Measurements from ENCODE around the gene CNN1. TPM values are rescaled to one million over a fixed set of nuclear protein-coding genes. Genes with fewer than 3 reads are reported as not detected.

The CNN1 gene
- total and polyA plus RNA-seq, 2 of the 13 experiments (the other 11 are each of a cell fraction or from before 2014, with no cell fraction given) = 0.70 to 1.1 TPM

DNA sequence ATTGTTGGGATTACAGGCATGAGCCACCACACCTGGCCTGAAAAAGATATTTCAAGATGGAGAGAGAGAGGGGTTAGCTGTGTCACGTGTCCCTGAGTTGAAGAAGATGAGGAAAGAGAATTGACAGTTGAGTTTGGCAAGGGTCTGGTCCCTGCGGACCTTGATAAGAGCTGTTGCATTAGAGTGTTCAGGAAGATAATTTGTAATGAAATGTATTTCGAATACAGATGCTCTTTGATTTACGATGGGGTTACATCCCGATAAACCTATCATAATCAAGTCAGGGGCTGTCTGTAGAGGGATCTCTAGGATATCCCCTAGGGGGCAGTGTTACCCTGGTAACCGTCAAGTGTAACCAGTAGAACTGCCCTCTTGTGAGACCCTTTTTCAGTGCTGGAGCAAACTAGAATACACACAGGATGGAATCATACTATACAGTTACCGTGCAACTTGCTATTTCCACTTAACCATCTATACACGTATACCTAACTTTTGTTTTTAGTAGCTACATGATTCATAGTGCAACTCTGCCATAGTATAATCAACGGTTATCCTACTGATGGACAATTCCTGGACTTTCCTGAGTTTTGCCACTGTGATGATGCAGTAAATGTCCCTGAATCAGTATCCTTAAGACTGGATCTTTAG lies 21.9 kb downstream of the CNN1 start:
- Histone ChIP-seq H3K79me2 (ENCODE audit: insufficient read depth, low read length) (peaks cover 28% of the 10 kb centered on the region), H3K27ac (ENCODE audit: extremely low read length, insufficient read depth, low read length) (no peak overlapping the region), H3K4me1 (ENCODE audit: insufficient read depth, low read length) (peaks cover 31% of the 10 kb centered on the region), H3K27me3 (ENCODE audit: control insufficient read depth in 1 of 2, insufficient read depth in 2 of 2, low read length in 2 of 2) (no peaks in the 10 kb centered on the region), H3K4me3 (replicated peaks in 1 of 3; ENCODE audit: insufficient read depth in 1 of 3, low read depth in 2 of 3, low read length in 3 of 3) (peak overlapping the region; percentile 70 to 92 (median 82); a peak in 3 of 6 replicates), H3K4me2 (ENCODE audit: low read depth, low read length) (peak overlapping the region; percentile 84), H2AFZ (ENCODE audit: low read length) (no peak overlapping the region), H3K9me3 (ENCODE audit: low read length) (no peaks in the 10 kb centered on the region), H3K9ac (ENCODE audit: insufficient read depth, low read depth, low read length) (no peak overlapping the region), H3K36me3 (replicated peaks in 1 of 2; ENCODE audit: control insufficient read depth in 1 of 2, insufficient read depth in 2 of 2, low read length in 2 of 2) (peaks cover 0 to 3% of the 10 kb centered on the region in 2 experiments; a peak in 2 of 5 replicates), H4K20me1 (ENCODE audit: insufficient read depth, low read length) (no peaks in the 10 kb centered on the region)
- peak; percentile 93 for FAIRE-seq
- ChIA-PET POLR2A (interaction anchor here (1.0 to 2.8 kb wide), 3 partner anchors 12 to 31 kb away, joined by 3 to 33 read pairs (median 7); partner anchors contain the start of genes ACP5 and ECSIT), CTCF (ENCODE audit: low intra/inter-chr PET ratio, low total read pairs) (interaction anchor here (0.6 to 1.8 kb wide), 3 partner anchors 25 to 982 kb away, joined by 3 to 13 read pairs (median 4); no protein-coding TSS in a partner anchor)
- ATAC-seq = peak; percentile 67
- DNase-seq (ENCODE audit: low spot score) = peak; percentile 80
- in situ Hi-C loops (cut with HindIII; ENCODE audit: extremely low pct_ligation_motif_present, low pct_unique_long_range_greater_than_20kb) = no loop called here
- 33% methylated on average over 9 of the region's 9 CpGs for WGBS (ENCODE audit: low lambda C conversion rate)
- intact Hi-C loops (cut with micrococcal nuclease; ENCODE audit: unreplicated experiment) = loop anchor here (1.0 kb wide), 1 partner anchor 27 kb away; no protein-coding TSS in a partner anchor
- BruUV-seq (replicated peaks) = no TSS peak
- TF ChIP-seq PCBP2 (optimal IDR thresholded peaks at IDR 0.05; ENCODE audit: low read depth, low read length, poor library complexity, severe bottlenecking) (no peak), CREB1 (IDR thresholded peaks at IDR 0.05) (no peak), CREB1 (CRISPR knock-in tag; IDR thresholded peaks at IDR 0.05) (0 out of 2 replicates have a peak, but pooled peaks have one; percentile 21), ZNF121 (CRISPR knock-in tag; IDR thresholded peaks at IDR 0.05) (peak; percentile 49), ZNF296 (CRISPR knock-in tag; conservative IDR thresholded peaks at IDR 0.05) (no peak), ZSCAN25 (CRISPR knock-in tag; IDR thresholded peaks at IDR 0.05) (no peak), ZNF430 (CRISPR knock-in tag; IDR thresholded peaks at IDR 0.05) (no peak), SSRP1 (CRISPR knock-in tag; IDR thresholded peaks at IDR 0.05) (no peak), ZNF556 (CRISPR knock-in tag; IDR thresholded peaks at IDR 0.05; ENCODE audit: borderline replicate concordance) (no peak), STAG1 (CRISPR knock-in tag; IDR thresholded peaks at IDR 0.05) (peak; percentile 67), MEF2D (CRISPR knock-in tag; IDR thresholded peaks at IDR 0.05) (0 out of 2 replicates have a peak, but pooled peaks have one; percentile 16)
- TF ChIP-seq, protein P1, sequence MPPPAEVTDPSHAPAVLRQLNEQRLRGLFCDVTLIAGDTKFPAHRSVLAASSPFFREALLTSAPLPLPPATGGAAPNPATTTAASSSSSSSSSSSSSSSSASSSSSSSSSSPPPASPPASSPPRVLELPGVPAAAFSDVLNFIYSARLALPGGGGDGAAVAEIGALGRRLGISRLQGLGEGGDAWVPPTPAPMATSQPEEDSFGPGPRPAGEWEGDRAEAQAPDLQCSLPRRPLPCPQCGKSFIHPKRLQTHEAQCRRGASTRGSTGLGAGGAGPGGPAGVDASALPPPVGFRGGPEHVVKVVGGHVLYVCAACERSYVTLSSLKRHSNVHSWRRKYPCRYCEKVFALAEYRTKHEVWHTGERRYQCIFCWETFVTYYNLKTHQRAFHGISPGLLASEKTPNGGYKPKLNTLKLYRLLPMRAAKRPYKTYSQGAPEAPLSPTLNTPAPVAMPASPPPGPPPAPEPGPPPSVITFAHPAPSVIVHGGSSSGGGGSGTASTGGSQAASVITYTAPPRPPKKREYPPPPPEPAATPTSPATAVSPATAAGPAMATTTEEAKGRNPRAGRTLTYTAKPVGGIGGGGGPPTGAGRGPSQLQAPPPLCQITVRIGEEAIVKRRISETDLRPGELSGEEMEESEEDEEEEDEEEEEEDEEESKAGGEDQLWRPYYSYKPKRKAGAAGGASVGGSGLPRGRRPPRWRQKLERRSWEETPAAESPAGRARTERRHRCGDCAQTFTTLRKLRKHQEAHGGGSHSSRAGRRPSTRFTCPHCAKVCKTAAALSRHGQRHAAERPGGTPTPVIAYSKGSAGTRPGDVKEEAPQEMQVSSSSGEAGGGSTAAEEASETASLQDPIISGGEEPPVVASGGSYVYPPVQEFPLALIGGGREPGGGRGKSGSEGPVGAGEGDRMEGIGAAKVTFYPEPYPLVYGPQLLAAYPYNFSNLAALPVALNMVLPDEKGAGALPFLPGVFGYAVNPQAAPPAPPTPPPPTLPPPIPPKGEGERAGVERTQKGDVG (CRISPR knock-in tag; IDR thresholded peaks at IDR 0.05; ENCODE audit: borderline replicate concordance) = no peak
- TF ChIP-seq, protein P2, sequence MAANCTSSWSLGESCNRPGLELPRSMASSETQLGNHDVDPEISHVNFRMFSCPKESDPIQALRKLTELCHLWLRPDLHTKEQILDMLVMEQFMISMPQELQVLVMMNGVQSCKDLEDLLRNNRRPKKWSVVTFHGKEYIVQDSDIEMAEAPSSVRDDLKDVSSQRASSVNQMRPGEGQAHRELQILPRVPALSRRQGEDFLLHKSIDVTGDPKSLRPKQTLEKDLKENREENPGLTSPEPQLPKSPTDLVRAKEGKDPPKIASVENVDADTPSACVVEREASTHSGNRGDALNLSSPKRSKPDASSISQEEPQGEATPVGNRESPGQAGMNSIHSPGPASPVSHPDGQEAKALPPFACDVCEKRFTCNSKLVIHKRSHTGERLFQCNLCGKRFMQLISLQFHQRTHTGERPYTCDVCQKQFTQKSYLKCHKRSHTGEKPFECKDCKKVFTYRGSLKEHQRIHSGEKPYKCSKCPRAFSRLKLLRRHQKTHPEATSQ (CRISPR knock-in tag; IDR thresholded peaks at IDR 0.05; ENCODE audit: borderline replicate concordance) = no peak
- TF ChIP-seq, protein P3, sequence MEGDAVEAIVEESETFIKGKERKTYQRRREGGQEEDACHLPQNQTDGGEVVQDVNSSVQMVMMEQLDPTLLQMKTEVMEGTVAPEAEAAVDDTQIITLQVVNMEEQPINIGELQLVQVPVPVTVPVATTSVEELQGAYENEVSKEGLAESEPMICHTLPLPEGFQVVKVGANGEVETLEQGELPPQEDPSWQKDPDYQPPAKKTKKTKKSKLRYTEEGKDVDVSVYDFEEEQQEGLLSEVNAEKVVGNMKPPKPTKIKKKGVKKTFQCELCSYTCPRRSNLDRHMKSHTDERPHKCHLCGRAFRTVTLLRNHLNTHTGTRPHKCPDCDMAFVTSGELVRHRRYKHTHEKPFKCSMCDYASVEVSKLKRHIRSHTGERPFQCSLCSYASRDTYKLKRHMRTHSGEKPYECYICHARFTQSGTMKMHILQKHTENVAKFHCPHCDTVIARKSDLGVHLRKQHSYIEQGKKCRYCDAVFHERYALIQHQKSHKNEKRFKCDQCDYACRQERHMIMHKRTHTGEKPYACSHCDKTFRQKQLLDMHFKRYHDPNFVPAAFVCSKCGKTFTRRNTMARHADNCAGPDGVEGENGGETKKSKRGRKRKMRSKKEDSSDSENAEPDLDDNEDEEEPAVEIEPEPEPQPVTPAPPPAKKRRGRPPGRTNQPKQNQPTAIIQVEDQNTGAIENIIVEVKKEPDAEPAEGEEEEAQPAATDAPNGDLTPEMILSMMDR (CRISPR knock-in tag; IDR thresholded peaks at IDR 0.05) = peak; percentile 82

Measured in HepG2 (cell line).